ENCODE results near the gene FAM53C.
"Not testable (repeated sequence)": the region's sequence is repeated elsewhere in the genome, so short reads cannot be mapped to it uniquely, and the experiment has no call there.

The FAM53C gene

DNA sequence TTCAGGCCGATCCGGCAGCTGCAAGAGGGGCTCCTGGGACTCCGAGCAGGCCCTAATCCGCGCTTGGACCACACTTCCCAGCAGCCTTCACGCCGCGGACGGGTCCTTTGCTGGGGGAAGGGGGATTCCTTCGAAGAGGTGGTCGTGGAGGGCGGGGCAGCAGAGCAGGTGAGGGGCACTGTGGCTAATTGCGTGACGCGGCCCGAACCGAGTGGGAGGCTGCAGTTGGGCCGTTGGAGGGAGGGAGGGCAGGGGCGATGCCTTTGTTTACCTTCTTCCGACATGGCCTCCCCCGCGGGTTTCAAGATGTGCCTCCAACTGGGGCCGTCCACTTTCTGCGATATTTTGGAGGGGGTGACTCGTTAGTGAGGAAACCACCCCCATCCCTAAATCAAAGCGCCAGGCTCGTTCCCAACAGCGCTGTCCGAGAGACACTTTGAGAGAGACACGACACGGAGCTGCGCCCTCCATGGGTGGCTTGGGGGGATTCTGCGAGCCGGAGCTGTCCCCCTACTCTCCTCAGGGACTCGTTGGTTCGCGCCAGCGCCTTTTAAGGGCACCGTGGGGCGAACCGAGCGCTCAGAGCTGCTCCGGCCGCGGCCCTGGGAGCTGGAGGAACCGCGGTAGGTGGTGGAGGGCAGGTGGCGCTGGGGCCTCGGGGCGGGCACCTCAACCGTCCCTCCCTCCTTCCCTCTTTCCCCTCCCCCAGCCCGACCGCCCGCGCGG is at the start of gene FAM53C:
FAM53C (plus strand) TSS at position 582 of the 726 bp plus-strand sequence. CDS start 3,070 bp downstream, outside the sequence.
- DNase-seq, result peak; percentile 95

GRCh38 chr5:138289296-138289695 is 48.8 kb upstream of the FAM53C start:
- no peak for DNase-seq

DNA sequence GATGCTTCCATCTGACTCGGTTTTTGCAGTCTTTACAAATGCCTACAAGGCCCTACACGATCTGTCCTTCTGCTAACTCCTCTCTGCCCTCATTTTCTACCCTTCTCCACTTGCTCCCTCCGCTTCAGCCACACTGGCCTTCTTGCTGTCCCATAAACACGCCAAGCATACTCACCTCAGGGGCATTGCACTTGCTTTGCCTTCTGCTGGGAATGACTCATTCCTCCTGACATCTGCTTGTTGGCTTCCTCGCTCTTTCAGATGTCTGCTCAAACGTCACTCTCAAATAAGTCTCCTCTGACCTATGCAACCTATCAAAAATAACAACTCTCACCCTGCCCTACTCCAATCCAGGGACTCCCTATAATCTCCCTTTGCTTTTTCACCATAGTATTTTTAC is 34.7 kb upstream of the FAM53C start:
- no peak for DNase-seq

- peak; percentile 37 for DNase-seq
Observed at GRCh38 chr5:138305797-138306196, 32.3 kb upstream of the FAM53C start.

DNA sequence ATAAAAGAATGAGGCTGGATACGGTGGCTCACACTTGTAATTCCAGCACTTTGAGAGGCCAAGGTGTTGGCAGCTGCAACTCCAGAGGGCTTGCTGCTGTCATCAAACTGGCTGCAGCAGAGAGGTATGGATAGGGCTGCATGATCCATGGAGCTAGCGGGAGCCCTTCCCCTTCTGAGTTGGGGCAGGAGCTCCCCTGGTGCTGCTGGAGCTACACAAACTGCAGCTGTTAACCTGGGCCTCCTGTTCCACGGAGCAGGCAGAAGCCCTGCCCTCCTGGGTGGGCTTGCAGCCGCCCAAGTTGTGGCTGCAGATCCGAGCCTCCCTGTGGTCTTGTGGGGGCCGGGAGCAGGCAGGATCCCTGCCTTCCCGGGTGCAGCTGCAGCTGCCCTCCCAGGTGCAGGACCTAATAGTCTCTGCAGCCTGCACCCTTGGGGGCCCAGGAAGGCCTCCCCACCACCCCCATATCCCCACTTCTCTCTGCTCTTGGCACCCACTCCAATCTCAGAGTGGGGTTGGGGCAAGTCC is 22.3 kb upstream of the FAM53C start:
- DNase-seq, result no peak

DNA sequence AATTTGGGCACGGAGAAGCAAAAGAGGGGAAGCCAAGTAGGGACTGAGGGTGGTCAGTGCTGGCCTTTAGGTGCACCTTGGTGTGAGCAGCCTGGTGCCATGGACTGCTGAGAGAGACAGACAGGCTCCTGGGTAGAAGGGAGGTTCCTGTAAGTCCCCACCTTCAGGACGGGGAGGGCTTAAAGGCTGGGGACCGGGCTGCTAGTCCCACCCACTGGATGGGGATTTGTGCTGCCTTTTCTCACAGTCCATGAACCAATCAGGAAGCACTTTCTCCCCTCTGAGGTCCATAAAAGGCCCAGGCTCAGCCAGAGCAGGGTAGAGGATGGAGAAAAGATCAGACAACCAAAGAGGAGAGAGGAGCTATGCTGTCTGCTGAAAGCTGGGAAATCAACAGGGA is 21.7 kb upstream of the FAM53C start:
- DNase-seq, result no peak

- not testable (repeated sequence) for DNase-seq
Observed at GRCh38 chr5:138318211-138318610, 19.9 kb upstream of the FAM53C start.

DNA sequence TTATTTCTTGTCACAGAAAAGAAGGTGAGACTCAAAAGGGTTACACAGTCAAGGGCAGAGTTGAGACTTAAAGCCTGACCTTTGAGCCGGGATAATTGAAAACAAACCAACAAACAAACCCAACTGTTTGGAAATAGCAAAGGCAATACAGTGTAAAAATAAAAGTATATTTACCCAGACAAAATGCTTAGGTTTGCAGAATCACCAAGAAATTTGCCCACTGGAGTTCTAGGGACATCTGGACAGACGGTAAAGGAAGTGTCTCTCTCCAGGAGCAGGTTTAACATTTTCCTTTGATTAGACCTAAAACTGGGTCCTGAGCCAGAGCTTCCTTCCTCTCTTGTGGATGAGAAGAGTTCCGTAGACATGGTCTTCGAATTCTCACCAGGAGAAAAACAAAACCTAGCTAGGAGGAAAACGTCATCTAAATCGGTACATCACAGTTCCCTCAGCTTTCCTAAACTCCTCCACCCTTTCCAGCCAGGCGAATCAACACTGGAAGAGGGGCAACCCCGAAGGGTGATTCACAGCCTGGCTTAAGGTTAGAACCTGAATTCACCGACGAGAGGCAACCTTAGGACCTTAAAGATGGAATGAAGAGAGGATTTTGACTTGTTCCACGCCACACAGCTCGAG is 7.1 kb upstream of the FAM53C start:
- DNase-seq, result no peak

GRCh38 chr5:138331449-138332368 is 6.4 kb upstream of the FAM53C start, which contains the start of gene CDC25C:
CDC25C (minus strand) TSS chr5:138331804; CDS start chr5:138331180, 624 bp downstream.
- peak; percentile 99 for DNase-seq

DNA sequence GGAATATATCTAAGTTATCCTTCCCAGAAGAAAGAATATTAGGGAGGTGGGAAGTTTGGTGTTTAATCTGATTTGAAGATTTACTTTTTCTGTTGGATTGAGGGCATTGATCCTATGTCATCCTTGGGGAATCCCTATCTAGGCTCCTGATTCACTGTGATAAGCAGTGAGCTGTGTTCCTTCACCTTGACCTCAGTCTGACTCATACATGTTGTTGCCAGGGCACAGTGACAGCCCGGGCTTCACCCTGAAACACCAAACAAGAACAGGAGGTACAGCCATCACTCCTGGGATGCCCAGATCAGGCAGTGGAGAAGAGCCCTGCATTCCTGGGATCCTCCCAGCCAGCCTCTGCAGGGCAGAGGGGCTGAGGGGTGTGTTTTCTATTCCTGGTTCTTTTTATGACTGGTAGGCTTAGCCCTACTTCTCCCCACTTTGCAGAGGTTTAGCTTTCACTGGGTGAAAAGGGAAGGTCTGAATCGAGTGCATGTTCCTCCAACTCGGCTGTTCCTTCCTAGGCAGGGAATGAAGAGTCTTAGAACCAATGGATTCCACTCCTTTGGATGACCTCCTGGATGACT is 3.1 kb upstream of the FAM53C start:
- no peak for DNase-seq

- no peak for DNase-seq
Observed at GRCh38 chr5:138336952-138337684, 948 bp upstream of the FAM53C start.

GRCh38 chr5:138338411-138339090 is 485 bp downstream of the FAM53C start:
- DNase-seq, result no peak

GRCh38 chr5:138339091-138339456 is 1.0 kb downstream of the FAM53C start:
- DNase-seq, result no peak

- DNase-seq, result no peak
Observed at GRCh38 chr5:138339464-138339863, 1.4 kb downstream of the FAM53C start.

DNA sequence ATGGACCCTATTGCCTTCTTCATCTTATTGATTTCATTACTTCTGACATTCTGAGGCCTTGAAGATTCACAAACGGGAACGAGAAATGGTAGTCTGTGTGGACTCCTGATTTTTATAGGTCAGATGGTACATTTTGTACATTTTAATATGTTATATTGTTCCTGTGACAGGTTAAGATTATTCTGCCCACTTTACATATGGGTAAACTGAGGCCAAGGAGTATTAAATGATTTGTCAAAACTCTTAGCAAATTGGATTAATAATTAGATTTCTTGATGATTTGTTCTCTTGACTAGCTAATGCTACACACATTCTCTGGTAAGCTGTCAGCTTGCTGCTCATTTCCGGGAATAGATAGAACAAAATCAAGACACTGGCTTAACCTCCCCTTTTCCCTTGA is 1.9 kb downstream of the FAM53C start:
- DNase-seq, result no peak

- DNase-seq, result no peak
Observed at GRCh38 chr5:138344887-138345622, 7.0 kb downstream of the FAM53C start.

DNA sequence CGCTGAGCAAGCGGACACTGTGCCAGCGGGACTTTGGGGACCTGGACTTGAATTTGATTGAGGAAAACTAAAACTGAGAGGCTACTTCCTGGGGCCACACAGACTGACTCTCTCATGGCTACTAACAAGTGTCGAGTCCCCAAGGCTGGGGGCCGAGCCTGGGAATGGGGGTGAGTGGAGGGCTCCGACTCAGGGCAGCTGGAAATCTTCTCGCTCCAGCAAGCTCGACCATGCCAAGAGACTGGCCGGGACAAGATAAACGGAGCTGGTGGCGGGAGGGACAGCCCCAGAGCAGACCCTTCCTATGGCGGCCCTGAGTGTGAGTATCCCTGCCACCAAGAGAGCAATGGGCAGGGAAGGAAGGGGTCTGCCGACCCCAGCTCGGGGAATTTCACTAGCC is 8.8 kb downstream of the FAM53C start:
- DNase-seq, result no peak

DNA sequence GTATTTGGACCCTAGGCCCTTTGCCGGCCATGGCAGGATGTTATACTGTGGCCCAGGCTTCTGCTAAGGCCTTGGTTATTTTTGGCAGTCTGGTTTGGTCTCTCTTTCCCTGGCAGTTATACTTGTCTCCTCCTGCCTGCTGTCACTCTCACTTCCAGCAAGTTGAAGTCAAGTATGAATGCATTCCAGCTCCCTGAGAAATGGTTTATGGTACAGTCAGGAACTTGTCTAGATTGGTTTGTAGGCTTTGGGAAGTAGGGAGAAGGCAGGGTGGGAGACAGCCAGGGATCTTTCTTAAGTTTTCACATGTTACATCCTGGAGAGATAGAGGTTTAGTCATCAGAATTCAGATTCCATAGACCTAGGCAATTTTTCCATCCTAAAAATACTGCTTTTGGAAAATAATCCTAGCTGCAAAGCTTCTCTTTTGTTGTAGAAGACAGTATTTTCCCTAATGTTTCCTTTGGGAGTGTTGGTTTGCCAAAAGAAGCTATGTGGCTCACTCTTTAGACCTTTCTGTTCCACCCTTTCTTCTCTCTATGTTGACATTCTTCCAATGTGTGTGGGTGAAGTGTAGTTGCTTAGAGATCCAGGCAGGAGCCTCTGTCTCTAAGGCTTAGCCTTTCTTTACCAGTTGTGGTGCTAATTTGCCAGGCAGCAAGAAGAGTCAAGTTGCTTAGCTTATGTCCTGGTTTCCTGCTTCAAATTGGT is 11.9 kb downstream of the FAM53C start:
- DNase-seq, result no peak

- DNase-seq, result no peak
Observed at GRCh38 chr5:138350563-138350890, 12.5 kb downstream of the FAM53C start.

- no peak for DNase-seq
Observed at GRCh38 chr5:138351056-138351455, 13.0 kb downstream of the FAM53C start.
